Panc1 (cell line): ENCODE measurements around the gene ATP6V1G3. TPM values are rescaled to one million over a fixed set of nuclear protein-coding genes. Genes with fewer than 3 reads are reported as not detected.

Source experiments
- ATAC-seq: fragments of 200-7000 bp; cut with Tn5 transposase; 2 replicates; pipeline ENCODE4 v1.9.1; 2020; ENCODE audit warnings: mild to moderate bottlenecking, moderate library complexity
- BruUV-seq: library from RNA; stranded (reverse); fragments of 400-500 nt; replicated peaks from 2 replicates; lab custom pipeline; 2021; lab: Mats Ljungman, UMichigan
- CTCF ChIA-PET: fragments of 300-600 bp; sonication (Branson Sonifier 250); formaldehyde crosslinking; loops from one replicate; lab custom pipeline; 2022; ENCODE audit warnings: antibody characterized with exemption; lab: Charles Lee
- POLR2A ChIA-PET: fragments of 300-600 bp; sonication (Branson Sonifier 250); formaldehyde crosslinking; loops from one replicate; lab custom pipeline; 2022; ENCODE audit warnings: antibody characterized with exemption; lab: Charles Lee
- DNase-seq: peaks from one replicate; pipeline ENCODE4 v3.0.0-alpha.2; 2010; ENCODE audit warnings: low read depth, low spot score
- H3K27ac ChIP-seq: 2 replicates; pipeline ENCODE4 v1.5.1; 2011; ENCODE audit warnings: mild to moderate bottlenecking, low read length, inconsistent platforms
- H3K27me3 ChIP-seq: fragments of 200-500 bp; sonication (Bioruptor generic); 2 replicates; pipeline ENCODE4 v1.6.0; 2014; ENCODE audit warnings: low read length, inconsistent platforms; ENCODE audit not compliant: control insufficient read depth, insufficient read depth
- H3K36me3 ChIP-seq: fragments of 200-500 bp; sonication (Bioruptor generic); 2 replicates; pipeline ENCODE4 v1.5.1; 2014; ENCODE audit warnings: inconsistent platforms, mild to moderate bottlenecking, low read length, moderate library complexity; ENCODE audit not compliant: control insufficient read depth, insufficient read depth
- H3K4me1 ChIP-seq: 2 replicates; pipeline ENCODE4 v1.5.1; 2011; ENCODE audit warnings: inconsistent platforms, mild to moderate bottlenecking, low read length, moderate library complexity; ENCODE audit not compliant: control insufficient read depth, insufficient read depth
- H3K4me3 ChIP-seq, 2 experiments: 2 replicates each; pipeline ENCODE4 v1.5.1; 2011 to 2012; ENCODE audit warnings: low read depth in 2 of 2, low read length in 2 of 2, mild to moderate bottlenecking in 2 of 2, inconsistent platforms in 1 of 2, moderate library complexity in 1 of 2
- H3K9me3 ChIP-seq: fragments of 200-500 bp; sonication (Bioruptor generic); 2 replicates; pipeline ENCODE4 v1.5.1; 2014; ENCODE audit warnings: low read depth, mild to moderate bottlenecking, inconsistent platforms, low read length, moderate library complexity; ENCODE audit not compliant: control insufficient read depth, insufficient read depth
- CTCF ChIP-seq: fragments of 450-650 bp; IDR thresholded peaks from 2 replicates; pipeline ENCODE4 v1.5.1; 2017; ENCODE audit warnings: mild to moderate bottlenecking
- POLR2AphosphoS5 ChIP-seq: IDR thresholded peaks from 2 replicates; pipeline ENCODE4 v1.6.1; 2012; ENCODE audit warnings: mild to moderate bottlenecking, low read depth, low read length, moderate library complexity
- SIN3A ChIP-seq: IDR thresholded peaks from 2 replicates; pipeline ENCODE4 v1.6.1; 2012; ENCODE audit warnings: low read depth, mild to moderate bottlenecking, low read length, moderate library complexity, borderline replicate concordance; ENCODE audit not compliant: insufficient read depth
- TCF7L2 ChIP-seq: IDR thresholded peaks from 2 replicates; pipeline ENCODE4 v1.6.1; 2011; ENCODE audit warnings: mild to moderate bottlenecking, low read depth, low read length, inconsistent platforms
- in situ Hi-C: cut with HindIII; loops from 2 replicates; pipeline ENCODE4 v1.10.0; 2016; ENCODE audit warnings: low sequenced_read_pairs, low pct_unique_long_range_greater_than_20kb
- intact Hi-C: fragments of 100-400 bp; cut with micrococcal nuclease; formaldehyde crosslinking; loops from one replicate; pipeline ENCODE4 v1.10.0; 2022; ENCODE audit not compliant: unreplicated experiment
- total RNA-seq: library from RNA; stranded (reverse); gene quantifications from one replicate; pipeline ENCODE4 v1.2.1, GENCODE V29; 2021; ENCODE audit not compliant: unreplicated experiment
- TF ChIP-seq, protein P1 (sequence below), 2 experiments: IDR thresholded peaks; 2 replicates each; pipeline ENCODE4 v1.6.1; 2011 to 2012; ENCODE audit warnings: low read depth in 2 of 2, control low read depth in 1 of 2, low read length in 1 of 2, mild to moderate bottlenecking in 1 of 2, moderate library complexity in 1 of 2; ENCODE audit not compliant: insufficient read depth in 1 of 2

The ATP6V1G3 gene
- total RNA-seq, 1 experiment from 2014 or later, result not detected

DNA sequence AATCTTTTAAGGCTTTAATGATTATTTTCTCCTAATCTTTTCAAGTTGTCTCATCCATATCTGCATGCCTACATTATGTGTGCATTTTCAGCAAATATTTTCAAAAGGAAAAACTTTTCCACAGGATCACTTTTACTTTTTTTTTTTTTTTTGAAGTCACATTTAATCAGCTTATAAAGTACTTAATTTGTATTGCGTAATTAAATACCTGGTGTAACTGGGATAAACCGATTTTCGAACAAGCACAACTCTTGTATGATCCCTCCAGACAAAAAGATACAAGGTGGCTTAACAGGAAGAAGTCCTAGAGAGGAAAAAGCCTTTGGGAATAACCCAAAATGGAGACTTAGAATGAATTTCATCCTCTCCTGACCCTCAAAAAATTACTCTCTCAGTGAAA is 1.3 kb upstream of the ATP6V1G3 start:
- no peak overlapping the region for H3K27ac ChIP-seq
- no TSS peak for BruUV-seq
- H3K4me3 ChIP-seq, result no peak overlapping the region
- no peaks in the 10 kb centered on the region for H3K4me1 ChIP-seq
- H3K9me3 ChIP-seq, result no peaks in the 10 kb centered on the region
- in situ Hi-C loops (no loop called here), intact Hi-C loops (no loop called here)
- no peaks in the 10 kb centered on the region for H3K27me3 ChIP-seq
- no peak for DNase-seq
- ChIA-PET POLR2A (no interaction called here), CTCF (no interaction called here)
- H3K36me3 ChIP-seq, result no peaks in the 10 kb centered on the region; the same call in 1 of the 2 replicates
- TF ChIP-seq POLR2AphosphoS5 (no peak), CTCF (no peak), SIN3A (no peak), TCF7L2 (no peak)
- TF ChIP-seq, protein P1, sequence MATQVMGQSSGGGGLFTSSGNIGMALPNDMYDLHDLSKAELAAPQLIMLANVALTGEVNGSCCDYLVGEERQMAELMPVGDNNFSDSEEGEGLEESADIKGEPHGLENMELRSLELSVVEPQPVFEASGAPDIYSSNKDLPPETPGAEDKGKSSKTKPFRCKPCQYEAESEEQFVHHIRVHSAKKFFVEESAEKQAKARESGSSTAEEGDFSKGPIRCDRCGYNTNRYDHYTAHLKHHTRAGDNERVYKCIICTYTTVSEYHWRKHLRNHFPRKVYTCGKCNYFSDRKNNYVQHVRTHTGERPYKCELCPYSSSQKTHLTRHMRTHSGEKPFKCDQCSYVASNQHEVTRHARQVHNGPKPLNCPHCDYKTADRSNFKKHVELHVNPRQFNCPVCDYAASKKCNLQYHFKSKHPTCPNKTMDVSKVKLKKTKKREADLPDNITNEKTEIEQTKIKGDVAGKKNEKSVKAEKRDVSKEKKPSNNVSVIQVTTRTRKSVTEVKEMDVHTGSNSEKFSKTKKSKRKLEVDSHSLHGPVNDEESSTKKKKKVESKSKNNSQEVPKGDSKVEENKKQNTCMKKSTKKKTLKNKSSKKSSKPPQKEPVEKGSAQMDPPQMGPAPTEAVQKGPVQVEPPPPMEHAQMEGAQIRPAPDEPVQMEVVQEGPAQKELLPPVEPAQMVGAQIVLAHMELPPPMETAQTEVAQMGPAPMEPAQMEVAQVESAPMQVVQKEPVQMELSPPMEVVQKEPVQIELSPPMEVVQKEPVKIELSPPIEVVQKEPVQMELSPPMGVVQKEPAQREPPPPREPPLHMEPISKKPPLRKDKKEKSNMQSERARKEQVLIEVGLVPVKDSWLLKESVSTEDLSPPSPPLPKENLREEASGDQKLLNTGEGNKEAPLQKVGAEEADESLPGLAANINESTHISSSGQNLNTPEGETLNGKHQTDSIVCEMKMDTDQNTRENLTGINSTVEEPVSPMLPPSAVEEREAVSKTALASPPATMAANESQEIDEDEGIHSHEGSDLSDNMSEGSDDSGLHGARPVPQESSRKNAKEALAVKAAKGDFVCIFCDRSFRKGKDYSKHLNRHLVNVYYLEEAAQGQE (IDR thresholded peaks at IDR 0.05; ENCODE audit: insufficient read depth in 1 of 2, low read depth in 2 of 2, low read length in 1 of 2), result no peak
- ATAC-seq, result no peak

- in situ Hi-C loops, result no loop called here
- POLR2A ChIA-PET, result no interaction called here
Observed at GRCh38 chr1:198538579-198539364, 1.7 kb downstream of the ATP6V1G3 start.

More at GRCh38 chr1:198538579-198539364, 1.7 kb downstream of the ATP6V1G3 start:
- CTCF ChIA-PET, result no interaction called here
- no peak for ATAC-seq
- Histone ChIP-seq H3K36me3 (no peaks in the 10 kb centered on the region; the same call in 1 of the 2 replicates), H3K27ac (no peak overlapping the region), H3K27me3 (no peaks in the 10 kb centered on the region), H3K4me3 (no peak overlapping the region), H3K9me3 (no peaks in the 10 kb centered on the region), H3K4me1 (no peaks in the 10 kb centered on the region)
- no peak for DNase-seq
- no TSS peak for BruUV-seq
- intact Hi-C loops, result no loop called here
- TF ChIP-seq TCF7L2 (no peak), SIN3A (no peak)
- TF ChIP-seq, protein P1 (IDR thresholded peaks at IDR 0.05; ENCODE audit: insufficient read depth in 1 of 2, low read depth in 2 of 2, low read length in 1 of 2), result no peak
